Tibial nerve (tissue), 4 donors: ENCODE data around the gene ARV1.

Source experiments
- EP300 ChIP-seq, 2 donors: sonication (generic); formaldehyde crosslinking; IDR thresholded peaks; one replicate each; pipeline ENCODE4 v1.6.1; 2017; ENCODE audit warnings: antibody characterized with exemption in 2 of 2, mild to moderate bottlenecking in 1 of 2
- POLR2A ChIP-seq, 2 donors: fragments of 450-650 bp; IDR thresholded peaks; one replicate each; pipeline ENCODE4 v1.6.1; 2017; ENCODE audit warnings: antibody characterized with exemption in 2 of 2, mild to moderate bottlenecking in 2 of 2, moderate library complexity in 2 of 2
- TF ChIP-seq, protein P1 (sequence below), 5 experiments: fragments of 200-600 bp in 3 of 5; fragments of 450-650 bp in 2 of 5; sonication (generic) in 3 of 5; IDR thresholded peaks; one replicate each; pipeline ENCODE4 v1.5.1; 2016 to 2019; ENCODE audit warnings: antibody characterized with exemption in 5 of 5, mild to moderate bottlenecking in 3 of 5, moderate library complexity in 2 of 5

DNA sequence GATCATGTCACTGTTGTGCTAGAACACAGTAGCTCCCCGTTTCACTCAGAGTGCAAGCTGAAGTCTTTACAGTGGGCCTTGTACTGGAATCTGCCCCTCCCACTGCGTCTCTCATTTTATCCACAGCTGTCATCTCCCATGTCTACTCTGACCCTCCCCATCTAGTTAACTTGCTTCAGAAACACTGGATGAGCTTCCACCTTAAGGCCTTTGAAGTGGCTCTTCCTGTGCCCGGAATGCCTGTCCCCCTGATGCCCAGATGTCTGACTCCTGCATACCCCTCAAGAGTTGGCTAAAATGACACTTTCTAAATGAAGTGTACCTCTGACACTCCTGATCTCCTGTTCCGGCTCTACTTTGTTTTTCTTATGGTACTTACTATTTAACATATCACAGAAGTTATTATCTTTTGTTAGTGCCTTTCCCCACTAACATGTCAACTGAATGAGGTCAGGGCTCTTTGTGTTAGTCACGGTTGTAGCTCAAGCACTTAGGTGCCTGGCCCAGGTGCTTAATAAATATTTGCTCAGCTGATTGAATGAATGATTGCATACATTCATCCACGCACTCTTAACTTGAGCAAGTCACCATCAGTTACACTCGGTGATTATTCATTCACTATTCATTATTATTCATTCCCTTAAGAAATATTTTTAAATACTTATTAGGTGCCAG is 13.3 kb downstream of the ARV1 start:
- TF ChIP-seq EP300 (IDR thresholded peaks at IDR 0.05) (no peak), POLR2A (IDR thresholded peaks at IDR 0.05) (no peak)
- TF ChIP-seq, protein P1, sequence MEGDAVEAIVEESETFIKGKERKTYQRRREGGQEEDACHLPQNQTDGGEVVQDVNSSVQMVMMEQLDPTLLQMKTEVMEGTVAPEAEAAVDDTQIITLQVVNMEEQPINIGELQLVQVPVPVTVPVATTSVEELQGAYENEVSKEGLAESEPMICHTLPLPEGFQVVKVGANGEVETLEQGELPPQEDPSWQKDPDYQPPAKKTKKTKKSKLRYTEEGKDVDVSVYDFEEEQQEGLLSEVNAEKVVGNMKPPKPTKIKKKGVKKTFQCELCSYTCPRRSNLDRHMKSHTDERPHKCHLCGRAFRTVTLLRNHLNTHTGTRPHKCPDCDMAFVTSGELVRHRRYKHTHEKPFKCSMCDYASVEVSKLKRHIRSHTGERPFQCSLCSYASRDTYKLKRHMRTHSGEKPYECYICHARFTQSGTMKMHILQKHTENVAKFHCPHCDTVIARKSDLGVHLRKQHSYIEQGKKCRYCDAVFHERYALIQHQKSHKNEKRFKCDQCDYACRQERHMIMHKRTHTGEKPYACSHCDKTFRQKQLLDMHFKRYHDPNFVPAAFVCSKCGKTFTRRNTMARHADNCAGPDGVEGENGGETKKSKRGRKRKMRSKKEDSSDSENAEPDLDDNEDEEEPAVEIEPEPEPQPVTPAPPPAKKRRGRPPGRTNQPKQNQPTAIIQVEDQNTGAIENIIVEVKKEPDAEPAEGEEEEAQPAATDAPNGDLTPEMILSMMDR (IDR thresholded peaks at IDR 0.05) = no peak
